22Rv1 (cell line): ENCODE data around the gene CALHM6.

Source experiments
- H3K27ac ChIP-seq: fragments of 450-650 bp; 2 replicates; pipeline ENCODE4 v1.5.1; 2017
- CTCF ChIP-seq: fragments of 450-650 bp; IDR thresholded peaks from 2 replicates; pipeline ENCODE4 v1.5.1; 2017; ENCODE audit warnings: mild to moderate bottlenecking
- ZFX ChIP-seq: fragments of 450-650 bp; IDR thresholded peaks from 2 replicates; pipeline ENCODE4 v1.6.1; 2017; ENCODE audit warnings: antibody characterized with exemption, borderline replicate concordance

The CALHM6 gene

GRCh38 chr6:116446399-116446798 lies 14.8 kb upstream of the CALHM6 start:
- H3K27ac ChIP-seq: no peak overlapping the region
- TF ChIP-seq ZFX (no peak), CTCF (no peak)

DNA sequence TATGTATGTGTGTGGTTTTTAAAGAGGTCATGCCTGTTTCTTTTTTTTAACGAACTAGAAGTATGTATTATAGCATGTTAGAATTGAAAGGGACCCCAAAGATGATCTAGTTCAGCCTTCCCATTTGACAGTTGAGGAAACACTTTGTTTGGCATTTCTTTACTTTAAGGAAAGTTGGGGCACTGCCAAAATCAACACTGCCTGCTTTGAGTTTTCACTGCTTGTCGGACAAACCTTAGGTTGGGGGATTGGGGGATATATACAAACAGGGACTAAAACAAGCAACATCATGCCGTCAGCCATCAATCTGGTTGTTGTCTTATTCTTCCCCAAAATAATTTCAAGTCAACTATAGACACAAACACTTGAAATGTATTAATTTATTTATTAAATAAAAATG lies 14.1 kb upstream of the CALHM6 start:
- no peak overlapping the region for H3K27ac ChIP-seq
- TF ChIP-seq ZFX (no peak), CTCF (no peak)

GRCh38 chr6:116447496-116448011 lies 13.6 kb upstream of the CALHM6 start:
- H3K27ac ChIP-seq: no peak overlapping the region
- TF ChIP-seq CTCF (no peak), ZFX (no peak)

DNA sequence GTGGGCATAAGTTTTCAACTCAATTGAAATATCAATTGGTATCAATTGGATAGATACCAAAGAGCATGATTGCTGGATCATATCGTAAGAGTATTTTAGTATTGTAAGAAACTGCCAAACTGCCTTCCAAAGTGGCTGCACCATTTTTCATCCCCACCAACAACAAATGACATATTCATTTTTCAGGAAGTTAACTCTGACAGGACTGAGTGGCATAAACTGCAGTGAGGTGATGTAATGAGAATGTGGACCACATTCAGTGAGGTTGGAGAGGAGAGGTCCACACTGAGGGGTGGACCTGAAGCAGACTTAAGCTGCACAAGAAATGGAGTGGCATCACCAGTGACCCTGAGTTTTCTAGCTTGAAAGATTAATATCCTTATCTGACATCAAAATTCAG lies 11.6 kb upstream of the CALHM6 start:
- no peak overlapping the region for H3K27ac ChIP-seq
- no peak for TF ChIP-seq CTCF
- TF ChIP-seq ZFX: no peak

DNA sequence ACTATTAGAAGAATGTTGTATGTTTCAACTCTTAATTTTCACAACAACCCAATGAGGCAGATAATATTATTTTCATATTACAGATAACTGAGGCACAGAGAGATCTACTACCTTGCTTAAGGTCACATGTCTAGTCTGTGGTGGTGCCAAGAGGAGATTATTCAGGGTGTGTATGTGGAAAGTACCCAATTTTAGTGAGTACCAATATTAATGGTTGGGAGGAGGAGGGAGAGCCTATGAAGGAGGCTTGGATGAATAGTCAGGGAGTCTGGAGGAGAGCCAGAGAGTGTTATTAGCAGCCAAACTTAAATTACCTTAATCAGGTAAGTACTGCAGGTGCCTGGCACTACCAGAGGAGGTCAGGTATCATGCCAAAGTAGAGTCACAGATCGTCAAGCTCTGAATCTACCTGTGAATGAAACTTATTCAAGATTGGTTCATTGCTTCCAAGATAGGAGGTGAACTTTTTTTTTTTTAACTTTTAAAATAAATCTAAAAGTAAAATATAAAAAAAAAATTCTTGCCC lies 10.9 kb upstream of the CALHM6 start:
- H3K27ac ChIP-seq: no peak overlapping the region
- TF ChIP-seq CTCF: no peak
- TF ChIP-seq ZFX: no peak

DNA sequence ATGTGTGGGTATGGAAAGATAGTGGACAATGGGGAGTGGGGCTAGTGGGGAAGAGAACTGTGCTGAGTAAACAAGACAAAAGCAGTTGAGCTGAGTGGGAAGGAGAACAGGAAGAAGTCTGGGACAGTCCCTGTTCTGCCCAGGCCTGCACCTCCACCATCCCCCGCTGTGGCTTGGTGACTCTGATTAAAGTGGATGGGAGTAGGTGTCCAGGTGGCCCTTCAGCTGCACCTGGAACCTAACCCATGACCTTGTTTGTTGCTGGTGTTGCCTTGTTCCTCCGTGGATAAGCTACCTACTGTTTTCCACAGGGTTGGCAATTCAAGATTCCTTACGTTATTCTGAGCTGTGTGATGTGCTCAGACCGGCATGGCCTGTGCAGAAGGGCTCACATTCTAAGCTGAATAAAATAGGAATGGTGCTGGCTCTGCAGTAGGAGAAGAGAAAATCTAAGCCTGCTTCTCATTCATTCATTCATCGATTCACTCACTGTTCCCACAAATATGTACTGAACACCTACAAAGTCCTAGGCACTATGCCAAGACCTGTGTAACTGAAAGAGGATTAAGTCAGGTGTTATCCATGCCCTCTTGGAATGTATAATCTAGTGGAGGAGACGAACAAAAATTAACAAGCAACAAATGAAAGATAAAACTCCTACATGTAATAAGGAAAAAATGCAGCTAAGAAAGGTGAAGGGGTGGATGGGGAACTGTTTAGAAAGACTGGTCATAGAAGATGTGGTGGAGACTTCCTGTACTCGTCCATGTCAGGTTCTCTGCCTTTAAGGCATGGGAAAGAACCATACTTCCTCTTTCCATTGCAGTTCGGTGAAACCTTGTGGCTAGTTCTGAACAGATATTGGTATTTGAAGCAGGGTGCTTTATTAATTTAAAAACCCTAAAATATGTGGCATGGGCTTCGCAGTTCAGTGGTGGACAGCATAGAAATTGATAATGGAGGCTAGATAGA lies 10.1 kb upstream of the CALHM6 start:
- TF ChIP-seq CTCF: no peak
- TF ChIP-seq ZFX: no peak
- no peak overlapping the region for H3K27ac ChIP-seq

- TF ChIP-seq CTCF (no peak), ZFX (no peak)
- H3K27ac ChIP-seq: no peak overlapping the region
These were observed 9.3 kb upstream of the CALHM6 start for GRCh38 chr6:116451916-116452315.
